Endothelial cell of umbilical vein (primary cell): ENCODE results near the gene DCLRE1A. TPM values are rescaled to one million over a fixed set of nuclear protein-coding genes. Genes with fewer than 3 reads are reported as not detected.
A peak's percentile ranks its signal among the peaks of the same experiment; 100 is the strongest.

ENCODE experiments used
- BruUV-seq: library from RNA; stranded (reverse); fragments of 400-500 nt; replicated peaks from 2 replicates; lab custom pipeline; 2021; lab: Mats Ljungman, UMichigan
- CTCF ChIA-PET: fragments of 300-600, 350-600 bp; sonication (Branson Sonifier 250); formaldehyde crosslinking; loops from one replicate; lab custom pipeline; 2021; ENCODE audit warnings: antibody characterized with exemption, inconsistent platforms; lab: Charles Lee
- POLR2A ChIA-PET: fragments of 300-600, 350-600 bp; sonication (Branson Sonifier 250); formaldehyde crosslinking; loops from one replicate; lab custom pipeline; 2021; ENCODE audit warnings: antibody characterized with exemption, inconsistent platforms; lab: Charles Lee
- DNase-seq: peaks from one replicate; pipeline ENCODE4 v3.0.0-alpha.2; 2011; ENCODE audit warnings: low read depth, low spot score
- FAIRE-seq: peaks from 2 replicates; lab custom pipeline; 2011; peaks lifted over from hg19 to GRCh38; lab: Jason Lieb, UNC
- H2AFZ ChIP-seq: 2 replicates; pipeline ENCODE4 v1.6.0; 2012; ENCODE audit warnings: low read depth, low read length, control low read depth, inconsistent platforms
- H3K27ac ChIP-seq: 2 replicates; pipeline ENCODE4 v1.5.1; 2011; ENCODE audit warnings: low read depth, mild to moderate bottlenecking, control low read depth, low read length, moderate library complexity; ENCODE audit not compliant: insufficient read depth
- H3K27me3 ChIP-seq, 2 experiments: 2 replicates each; pipeline versions ENCODE4 v1.6.0 to v1.6.1; 2011; ENCODE audit warnings: low read length in 2 of 2, mixed read lengths in 1 of 2; ENCODE audit not compliant: control insufficient read depth in 2 of 2, insufficient read depth in 2 of 2
- H3K36me3 ChIP-seq, 2 experiments: 2 replicates in 1 of 2; 3 replicates in 1 of 2; pipeline ENCODE4 v1.5.1; 2011; ENCODE audit warnings: low read length in 2 of 2, mild to moderate bottlenecking in 1 of 2, moderate library complexity in 1 of 2; ENCODE audit not compliant: control insufficient read depth in 2 of 2, insufficient read depth in 2 of 2; ENCODE audit errors: extremely low read depth in 1 of 2
- H3K4me1 ChIP-seq: 3 replicates; pipeline ENCODE4 v1.5.1; 2011; ENCODE audit warnings: mild to moderate bottlenecking, low read length; ENCODE audit not compliant: control insufficient read depth, insufficient read depth; ENCODE audit errors: extremely low read depth
- H3K4me2 ChIP-seq: 2 replicates; pipeline ENCODE4 v1.6.1; 2011; ENCODE audit warnings: low read length, control low read depth, mixed read lengths; ENCODE audit not compliant: insufficient read depth
- H3K4me3 ChIP-seq, 3 experiments: fragments of 200-600 bp in 1 of 3; sonication (generic), shearing (Covaris generic) in 1 of 3; replicated peaks in 1 of 3; 2 replicates each; pipeline ENCODE4 v1.5.1; 2011 to 2016; ENCODE audit warnings: control low read depth in 3 of 3, low read length in 3 of 3, mild to moderate bottlenecking in 2 of 3, inconsistent platforms in 1 of 3, low read depth in 1 of 3, moderate library complexity in 1 of 3; ENCODE audit not compliant: insufficient read depth in 1 of 3
- H3K79me2 ChIP-seq: 2 replicates; pipeline ENCODE4 v1.6.0; 2012; ENCODE audit warnings: low read length, inconsistent platforms; ENCODE audit not compliant: control insufficient read depth, insufficient read depth
- H3K9ac ChIP-seq: replicated peaks from 2 replicates; pipeline ENCODE3; 2011; ENCODE audit warnings: low read length, control low read depth; ENCODE audit not compliant: insufficient read depth; ENCODE audit errors: extremely low read depth
- H3K9me1 ChIP-seq: replicated peaks from 3 replicates; pipeline ENCODE4 v1.6.0; 2011; ENCODE audit warnings: mild to moderate bottlenecking, low read length; ENCODE audit not compliant: control insufficient read depth, insufficient read depth; ENCODE audit errors: extremely low read depth
- H3K9me3 ChIP-seq: replicated peaks from 2 replicates; pipeline ENCODE4 v1.5.1; 2012; ENCODE audit warnings: low read length, inconsistent platforms; ENCODE audit not compliant: control insufficient read depth, insufficient read depth
- H4K20me1 ChIP-seq: replicated peaks from 2 replicates; pipeline ENCODE3; 2011; ENCODE audit warnings: mild to moderate bottlenecking, low read length; ENCODE audit not compliant: control insufficient read depth, insufficient read depth; ENCODE audit errors: extremely low read depth
- EZH2 ChIP-seq: IDR thresholded peaks from 2 replicates; pipeline ENCODE4 v1.6.1; 2012; ENCODE audit warnings: borderline replicate concordance, low read depth, mild to moderate bottlenecking, moderate library complexity, low read length, inconsistent platforms; ENCODE audit not compliant: severe bottlenecking
- FOS ChIP-seq: IDR thresholded peaks from 2 replicates; pipeline ENCODE4 v1.6.1; 2011; ENCODE audit warnings: mild to moderate bottlenecking, low read length, moderate library complexity, borderline replicate concordance; ENCODE audit not compliant: insufficient read depth
- GATA2 ChIP-seq: IDR thresholded peaks from 2 replicates; pipeline ENCODE4 v1.7.0; 2011; ENCODE audit warnings: low read depth, mild to moderate bottlenecking, moderate library complexity, mixed read lengths, low read length; ENCODE audit not compliant: insufficient read length, insufficient read depth
- JUN ChIP-seq: IDR thresholded peaks from 2 replicates; pipeline ENCODE4 v1.6.1; 2011; ENCODE audit warnings: borderline replicate concordance, low read depth; ENCODE audit not compliant: insufficient read length, insufficient read depth
- MAX ChIP-seq: IDR thresholded peaks from 2 replicates; pipeline ENCODE4 v1.6.1; 2011; ENCODE audit not compliant: insufficient read depth, insufficient read length
- MYC ChIP-seq: IDR thresholded peaks from one replicate; pipeline ENCODE4 v1.6.1; 2011; ENCODE audit warnings: mild to moderate bottlenecking, low read depth, low read length
- POLR2A ChIP-seq: IDR thresholded peaks from 2 replicates; pipeline ENCODE4 v1.6.1; 2012; ENCODE audit warnings: low read depth, mild to moderate bottlenecking, control low read depth, low read length
- POLR2AphosphoS5 ChIP-seq: IDR thresholded peaks from 2 replicates; pipeline ENCODE4 v1.6.1; 2012; ENCODE audit warnings: low read depth, mild to moderate bottlenecking, control low read depth, low read length, moderate library complexity; ENCODE audit not compliant: insufficient read depth
- dilution Hi-C: fragments of 300-500 bp; cut with MboI; formaldehyde crosslinking; loops from one replicate; pipeline ENCODE4 v1.15.0; 2019; ENCODE audit warnings: low sequenced_read_pairs; ENCODE audit not compliant: extremely low pct_ligation_motif_present
- intact Hi-C: fragments of 100-400 bp; cut with micrococcal nuclease; formaldehyde crosslinking; loops from one replicate; pipeline ENCODE4 v1.10.0; 2022
- polyA plus RNA-seq, 4 experiments: library from polyadenylated mRNA; depleted of rRNA in 3 of 4; stranded (reverse) in 3 of 4; unstranded in 1 of 4; fragments of >200 nt; gene quantifications; 2 replicates each; pipeline versions ENCODE4 v1.2.1 to v1.2.3, GENCODE V29; 2011 to 2012; ENCODE audit warnings: missing spikeins in 1 of 4
- total RNA-seq: library from RNA; stranded (reverse); gene quantifications from 2 replicates; pipeline ENCODE4 v1.2.3, GENCODE V29; 2021
- TF ChIP-seq, protein P1 (sequence below), 2 donors: IDR thresholded peaks; 1 replicate in 1 of 2; 2 replicates in 1 of 2; pipeline ENCODE4 v1.5.1; 2011; ENCODE audit warnings: low read length in 2 of 2, mild to moderate bottlenecking in 2 of 2, moderate library complexity in 2 of 2, control low read depth in 1 of 2, inconsistent platforms in 1 of 2, low read depth in 1 of 2; ENCODE audit not compliant: insufficient read depth in 1 of 2; ENCODE audit errors: extremely low read depth in 1 of 2

DCLRE1A gene
- total and polyA plus RNA-seq, 2 donors (not counting 3 experiments of a cell fraction or from before 2014, with no cell fraction given), result 3.6 to 6.7 TPM

GRCh38 chr10:113875212-113875611, 21.3 kb upstream of the DCLRE1A start:
- FAIRE-seq (no peak), DNase-seq (no peak)
- H3K27me3 ChIP-seq, result no peaks in the 10 kb centered on the region
- TF ChIP-seq GATA2 (no peak), JUN (no peak), MAX (no peak), MYC (no peak), POLR2A (no peak), POLR2AphosphoS5 (no peak), EZH2 (no peak), FOS (no peak)
- TF ChIP-seq, protein P1, sequence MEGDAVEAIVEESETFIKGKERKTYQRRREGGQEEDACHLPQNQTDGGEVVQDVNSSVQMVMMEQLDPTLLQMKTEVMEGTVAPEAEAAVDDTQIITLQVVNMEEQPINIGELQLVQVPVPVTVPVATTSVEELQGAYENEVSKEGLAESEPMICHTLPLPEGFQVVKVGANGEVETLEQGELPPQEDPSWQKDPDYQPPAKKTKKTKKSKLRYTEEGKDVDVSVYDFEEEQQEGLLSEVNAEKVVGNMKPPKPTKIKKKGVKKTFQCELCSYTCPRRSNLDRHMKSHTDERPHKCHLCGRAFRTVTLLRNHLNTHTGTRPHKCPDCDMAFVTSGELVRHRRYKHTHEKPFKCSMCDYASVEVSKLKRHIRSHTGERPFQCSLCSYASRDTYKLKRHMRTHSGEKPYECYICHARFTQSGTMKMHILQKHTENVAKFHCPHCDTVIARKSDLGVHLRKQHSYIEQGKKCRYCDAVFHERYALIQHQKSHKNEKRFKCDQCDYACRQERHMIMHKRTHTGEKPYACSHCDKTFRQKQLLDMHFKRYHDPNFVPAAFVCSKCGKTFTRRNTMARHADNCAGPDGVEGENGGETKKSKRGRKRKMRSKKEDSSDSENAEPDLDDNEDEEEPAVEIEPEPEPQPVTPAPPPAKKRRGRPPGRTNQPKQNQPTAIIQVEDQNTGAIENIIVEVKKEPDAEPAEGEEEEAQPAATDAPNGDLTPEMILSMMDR (IDR thresholded peaks at IDR 0.05; ENCODE audit: extremely low read depth in 1 of 2, insufficient read depth in 1 of 2, low read depth in 1 of 2, low read length in 2 of 2), result no peak
- peaks cover 0 to 3% of the 10 kb centered on the region in 2 experiments for H3K36me3 ChIP-seq
- H3K9me1 ChIP-seq, result no peaks in the 10 kb centered on the region
- no peak overlapping the region for H2AFZ ChIP-seq
- peak overlapping the region; percentile 24 for H3K27ac ChIP-seq
- H4K20me1 ChIP-seq, result no peaks in the 10 kb centered on the region
- dilution Hi-C loops (no loop called here), intact Hi-C loops (loop anchor here (5.0 kb wide), 1 partner anchor 167 kb away; the partner anchor contains the start of gene ADRB1)
- H3K4me2 ChIP-seq, result no peak overlapping the region
- ChIA-PET POLR2A (no interaction called here), CTCF (interaction anchor here (0.7 to 1.8 kb wide), 4 partner anchors 12 to 77 kb away, joined by 3 to 4 read pairs (median 4); no protein-coding TSS in a partner anchor)
- H3K4me1 ChIP-seq, result peaks cover 21% of the 10 kb centered on the region
- H3K79me2 ChIP-seq, result peaks cover 32% of the 10 kb centered on the region
- BruUV-seq, result no TSS peak
- no peak overlapping the region for H3K4me3 ChIP-seq
- H3K9ac ChIP-seq, result no peak overlapping the region
- no peaks in the 10 kb centered on the region for H3K9me3 ChIP-seq
